Kidney (tissue), 14 donors: ENCODE data around the gene GTF2F2. TPM values are rescaled to one million over a fixed set of nuclear protein-coding genes. Genes with fewer than 3 reads are reported as not detected.

Experiments
- DNase-seq, 5 donors: peaks; one replicate each; pipeline ENCODE4 v3.0.0-alpha.2; 2013 to 2020
- FAIRE-seq: peaks from 2 replicates; lab custom pipeline; 2012; peaks lifted over from hg19 to GRCh38; lab: Jason Lieb, UNC
- H3K27ac ChIP-seq, 2 donors: one replicate each; pipeline ENCODE4 v1.7.0; 2013; ENCODE audit warnings: low read depth in 2 of 2, low read length in 2 of 2, inconsistent platforms in 1 of 2
- H3K27me3 ChIP-seq: one replicate; pipeline ENCODE4 v1.7.1; 2013; ENCODE audit warnings: low read length, inconsistent platforms; ENCODE audit not compliant: control insufficient read depth, insufficient read depth
- H3K36me3 ChIP-seq, 3 donors: one replicate each; pipeline versions ENCODE4 v1.7.0 to v1.7.1; 2013; ENCODE audit warnings: low read length in 3 of 3, control low read depth in 1 of 3, inconsistent platforms in 1 of 3; ENCODE audit not compliant: insufficient read depth in 3 of 3, control insufficient read depth in 2 of 3
- H3K4me1 ChIP-seq, 3 donors: one replicate each; pipeline versions ENCODE4 v1.7.0 to v1.7.1; 2013; ENCODE audit warnings: low read length in 3 of 3, inconsistent platforms in 1 of 3, low read depth in 1 of 3; ENCODE audit not compliant: control insufficient read depth in 2 of 3, insufficient read depth in 2 of 3
- H3K4me3 ChIP-seq, 3 donors: one replicate each; pipeline versions ENCODE4 v1.7.0 to v1.8.1; 2013; ENCODE audit warnings: low read length in 3 of 3, control low read depth in 1 of 3, inconsistent platforms in 1 of 3
- H3K9ac ChIP-seq, 3 donors: one replicate each; pipeline versions ENCODE4 v1.7.0 to v1.7.1; 2013; ENCODE audit warnings: low read length in 3 of 3, control low read depth in 1 of 3, inconsistent platforms in 1 of 3
- H3K9me3 ChIP-seq, 3 donors: one replicate each; pipeline versions ENCODE4 v1.7.0 to v1.7.1; 2013; ENCODE audit warnings: low read length in 3 of 3, control low read depth in 1 of 3, inconsistent platforms in 1 of 3; ENCODE audit not compliant: control insufficient read depth in 2 of 3, insufficient read depth in 1 of 3
- CTCF ChIP-seq: IDR thresholded peaks from 3 replicates; pipeline ENCODE4 v1.5.1; 2012; ENCODE audit warnings: mild to moderate bottlenecking, moderate library complexity, borderline replicate concordance; ENCODE audit not compliant: insufficient read depth; ENCODE audit errors: extremely low read depth
- intact Hi-C: fragments of 100-400 bp; cut with DNase I; formaldehyde crosslinking; loops from one replicate; pipeline ENCODE4 v1.11.1; 2022
- polyA plus RNA-seq: library from polyadenylated mRNA; stranded (reverse); fragments of 350-450 nt; fragmentation: Illumina TruSeq; extraction: RNeasy Lipid Tissue Mini Kit (QIAGEN cat#74804); gene quantifications from one replicate; pipeline ENCODE4 v1.2.3, GENCODE V29; 2014; ENCODE audit warnings: low read depth, low replicate concordance; ENCODE audit not compliant: insufficient read depth
- total RNA-seq: library from RNA; stranded (reverse); fragmentation: NEBNext Ultra II Directional; extraction: Animal tissue kit (Norgen Biotek cat#: 25700); gene quantifications from one replicate; pipeline ENCODE4 v1.2.1, GENCODE V29; 2021
- donor health status: control.
- donor health status: control.
- donor health status: control.
- donor health status: control.
- donor health status: control.
- donor health status: DM: yes; HTN: yes; CAD: no.
- donor health status: Normal renal cell carcinoma (clear cell type).

Gene GTF2F2
- total and polyA plus RNA-seq, 2 donors from 2014 or later, result 16.6 to 17.3 TPM

- no peak for TF ChIP-seq CTCF
- no peak for FAIRE-seq
- H3K36me3 ChIP-seq, result peaks cover 11 to 33% (median 31%) of the 10 kb centered on the region in 3 donors
- no peak overlapping the region for H3K9ac ChIP-seq
- DNase-seq, result no peak
- no peak overlapping the region for H3K27ac ChIP-seq
- no peaks in the 10 kb centered on the region for H3K27me3 ChIP-seq
- peaks cover 0 to 28% (median 14%) of the 10 kb centered on the region in 3 donors for H3K4me1 ChIP-seq
- no peak overlapping the region for H3K4me3 ChIP-seq
- H3K9me3 ChIP-seq, result no peaks in the 10 kb centered on the region
- intact Hi-C loops, result no loop called here
Observed at GRCh38 chr13:45333251-45333976, 213.1 kb downstream of the GTF2F2 start.

Other genes with a start within 250 kb of the GTF2F2 start
- gene NUFIP1, start 131.0 kb upstream of the GTF2F2 start, total RNA-seq, result 5.5 TPM
- 3.4 TPM for gene NUFIP1, start 131.0 kb upstream of the GTF2F2 start, polyA plus RNA-seq
- gene GPALPP1, start 131.0 kb upstream of the GTF2F2 start, total RNA-seq, result 25.1 TPM
- 9.2 TPM for gene GPALPP1, start 131.0 kb upstream of the GTF2F2 start, polyA plus RNA-seq
- gene KCTD4, start 80.5 kb downstream of the GTF2F2 start, total RNA-seq, result 0.22 TPM
- 0.34 TPM for gene KCTD4, start 80.5 kb downstream of the GTF2F2 start, polyA plus RNA-seq
- gene TPT1, start 220.7 kb downstream of the GTF2F2 start, total RNA-seq, result 4,291 TPM
- gene TPT1, start 220.7 kb downstream of the GTF2F2 start, polyA plus RNA-seq, result 6,901 TPM